IMR-90 (cell line): ENCODE results near the gene BOD1. TPM values are rescaled to one million over a fixed set of nuclear protein-coding genes. Genes with fewer than 3 reads are reported as not detected.

ENCODE experiments used
- ATAC-seq: fragments of 200-7000 bp; cut with Tn5 transposase; 2 replicates; pipeline ENCODE4 v1.9.1; 2020; ENCODE audit warnings: low read depth, mild to moderate bottlenecking, moderate library complexity
- BruUV-seq: library from RNA; stranded (reverse); fragments of 400-500 nt; replicated peaks from 2 replicates; lab custom pipeline; 2021; lab: Mats Ljungman, UMichigan
- CTCF ChIA-PET: fragments of 300-600 bp; formaldehyde crosslinking; extraction: SDS; loops from one replicate; lab custom pipeline; 2021; ENCODE audit warnings: antibody characterized with exemption; lab: Yijun Ruan, JAX
- POLR2A ChIA-PET: fragments of 300-600 bp; sonication (Branson Sonifier 250); formaldehyde crosslinking; loops from one replicate; lab custom pipeline; 2022; ENCODE audit warnings: antibody characterized with exemption; ENCODE audit not compliant: unreplicated experiment; lab: Charles Lee
- DNase-seq: peaks from one replicate; pipeline ENCODE4 v3.0.0; 2013
- H2AFZ ChIP-seq: replicated peaks from 2 replicates; pipeline ENCODE3; 2013; ENCODE audit warnings: low read length, mild to moderate bottlenecking; ENCODE audit not compliant: poor library complexity
- H2AK5ac ChIP-seq: 2 replicates; pipeline ENCODE4 v1.6.1; 2013; ENCODE audit warnings: low read depth, low read length, inconsistent platforms
- H2AK9ac ChIP-seq: replicated peaks from 2 replicates; pipeline ENCODE3; 2013; ENCODE audit warnings: mild to moderate bottlenecking, low read depth, low read length, moderate library complexity; ENCODE audit not compliant: poor library complexity
- H2BK120ac ChIP-seq: 2 replicates; pipeline ENCODE4 v1.6.1; 2013; ENCODE audit warnings: low read depth, low read length, inconsistent platforms
- H2BK15ac ChIP-seq: 3 replicates; pipeline ENCODE4 v1.6.1; 2013; ENCODE audit warnings: low read depth, low read length, inconsistent platforms
- H2BK20ac ChIP-seq: 2 replicates; pipeline ENCODE4 v1.6.1; 2013; ENCODE audit warnings: low read depth, mild to moderate bottlenecking, inconsistent platforms, low read length, moderate library complexity
- H2BK5ac ChIP-seq: 2 replicates; pipeline ENCODE4 v1.6.1; 2013; ENCODE audit warnings: mild to moderate bottlenecking, low read depth, low read length, inconsistent platforms; ENCODE audit not compliant: poor library complexity, severe bottlenecking
- H3K14ac ChIP-seq: replicated peaks from 2 replicates; pipeline ENCODE4 v1.6.1; 2013; ENCODE audit warnings: low read depth, low read length, inconsistent platforms
- H3K18ac ChIP-seq: 2 replicates; pipeline ENCODE4 v1.6.1; 2013; ENCODE audit warnings: low read depth, low read length, control low read depth
- H3K23ac ChIP-seq: 2 replicates; pipeline ENCODE4 v1.6.1; 2013; ENCODE audit warnings: low read depth, low read length, inconsistent platforms
- H3K27ac ChIP-seq: 2 replicates; pipeline ENCODE4 v1.5.1; 2013; ENCODE audit warnings: mild to moderate bottlenecking, control low read depth, low read length; ENCODE audit not compliant: insufficient read depth
- H3K27me3 ChIP-seq: 2 replicates; pipeline ENCODE4 v1.6.1; 2013; ENCODE audit warnings: low read length; ENCODE audit not compliant: control insufficient read depth, insufficient read depth
- H3K36me3 ChIP-seq: 2 replicates; pipeline ENCODE4 v1.6.1; 2013; ENCODE audit warnings: low read length, mixed read lengths; ENCODE audit not compliant: control insufficient read depth, insufficient read depth
- H3K4ac ChIP-seq: 2 replicates; pipeline ENCODE4 v1.6.1; 2013; ENCODE audit warnings: low read depth, low read length, inconsistent platforms
- H3K4me1 ChIP-seq: 2 replicates; pipeline ENCODE4 v1.6.1; 2013; ENCODE audit warnings: low read length, mixed read lengths; ENCODE audit not compliant: control insufficient read depth, insufficient read depth
- H3K4me2 ChIP-seq: 2 replicates; pipeline ENCODE4 v1.6.1; 2013; ENCODE audit warnings: low read depth, mild to moderate bottlenecking, control low read depth, low read length, moderate library complexity
- H3K4me3 ChIP-seq: 2 replicates; pipeline ENCODE4 v1.5.1; 2013; ENCODE audit warnings: low read depth, mild to moderate bottlenecking, control low read depth, low read length, moderate library complexity; ENCODE audit not compliant: insufficient read depth
- H3K56ac ChIP-seq: 2 replicates; pipeline ENCODE4 v1.6.1; 2013; ENCODE audit warnings: low read length, inconsistent platforms; ENCODE audit not compliant: insufficient read depth; ENCODE audit errors: extremely low read depth
- H3K79me1 ChIP-seq, 2 experiments: 2 replicates each; pipeline ENCODE4 v1.6.1; 2013; ENCODE audit warnings: low read length in 2 of 2, inconsistent platforms in 1 of 2, low read depth in 1 of 2
- H3K9ac ChIP-seq: 2 replicates; pipeline ENCODE4 v1.6.1; 2013; ENCODE audit warnings: low read depth, low read length, control low read depth
- H3K9me1 ChIP-seq: 2 replicates; pipeline ENCODE4 v1.6.1; 2013; ENCODE audit warnings: low read length, inconsistent platforms; ENCODE audit not compliant: insufficient read depth
- H3K9me3 ChIP-seq: 2 replicates; pipeline ENCODE4 v1.6.1; 2013; ENCODE audit warnings: low read length; ENCODE audit not compliant: control insufficient read depth, insufficient read depth
- H4K20me1 ChIP-seq: 2 replicates; pipeline ENCODE4 v1.6.1; 2013; ENCODE audit warnings: low read length, inconsistent platforms; ENCODE audit not compliant: insufficient read depth
- H4K5ac ChIP-seq: 2 replicates; pipeline ENCODE4 v1.6.1; 2013; ENCODE audit warnings: mild to moderate bottlenecking, low read depth, low read length, control low read depth
- H4K8ac ChIP-seq, 2 experiments: 2 replicates each; pipeline ENCODE4 v1.6.1; 2013; ENCODE audit warnings: low read depth in 2 of 2, low read length in 2 of 2, control low read depth in 1 of 2, inconsistent platforms in 1 of 2
- H4K91ac ChIP-seq: 2 replicates; pipeline ENCODE4 v1.6.1; 2013; ENCODE audit warnings: low read depth, low read length, inconsistent platforms; ENCODE audit not compliant: insufficient read depth
- CHD1 ChIP-seq: IDR thresholded peaks from 2 replicates; pipeline ENCODE4 v1.6.1; 2012; ENCODE audit warnings: low read depth, low read length, improper control_type of control experiment
- FOS ChIP-seq: fragments of 150-350 bp; IDR thresholded peaks from 2 replicates; pipeline ENCODE4 v1.6.1; 2016; ENCODE audit warnings: low read depth, low read length
- NFE2L2 ChIP-seq: fragments of 150-350 bp; IDR thresholded peaks from 2 replicates; pipeline ENCODE4 v1.6.1; 2016; ENCODE audit warnings: low read depth, mild to moderate bottlenecking, low read length
- RCOR1 ChIP-seq: IDR thresholded peaks from 2 replicates; pipeline ENCODE4 v1.6.1; 2012; ENCODE audit warnings: mild to moderate bottlenecking, low read length, improper control_type of control experiment; ENCODE audit not compliant: insufficient replicate concordance
- WGBS, 2 experiments: methylation state at CpG; one replicate each; pipeline versions ENCODE4 v1.1.5 to v1.1.7; 2013; ENCODE audit warnings: missing lambda C conversion rate in 2 of 2; ENCODE audit not compliant: insufficient read length in 1 of 2; ENCODE audit errors: extremely low coverage in 2 of 2; 5-methylcytosine and 5-hydroxymethylcytosine counted together
- dilution Hi-C: fragments of 300-500 bp; cut with HindIII; formaldehyde crosslinking; loops from one replicate; pipeline ENCODE4 v1.14.3; 2018; ENCODE audit warnings: low sequenced_read_pairs; ENCODE audit not compliant: unreplicated experiment
- in situ Hi-C: fragments of 300-500 bp; cut with MboI; formaldehyde crosslinking; loops from 3 replicates; pipeline ENCODE4 v1.14.3; 2019; ENCODE audit warnings: low sequenced_read_pairs, inconsistent platforms, mixed read lengths
- intact Hi-C: fragments of 100-400 bp; cut with micrococcal nuclease; formaldehyde crosslinking; loops from 2 replicates; pipeline ENCODE4 v1.10.0; 2022
- polyA plus RNA-seq, 3 experiments: library from polyadenylated mRNA; depleted of rRNA; stranded (reverse); fragments of >200 nt; gene quantifications; 2 replicates each; pipeline ENCODE4 v1.2.3, GENCODE V29; 2012; ENCODE audit warnings: low replicate concordance in 1 of 3
- total RNA-seq: library from RNA; depleted of rRNA; stranded (reverse); fragments of >200 nt; gene quantifications from 2 replicates; pipeline ENCODE4 v1.2.3, GENCODE V29; 2012

Gene BOD1
- total and polyA plus RNA-seq, 2 of the 4 experiments (the other 2 are of a cell fraction): 57.9 to 71.7 TPM

- Histone ChIP-seq H4K8ac (no peak overlapping the region), H3K18ac (no peak overlapping the region), H2AK9ac (no peak overlapping the region), H4K20me1 (no peaks in the 10 kb centered on the region), H2BK5ac (no peak overlapping the region), H2BK20ac (no peak overlapping the region), H3K23ac (no peak overlapping the region), H3K14ac (no peak overlapping the region), H3K9ac (no peak overlapping the region), H3K56ac (no peak overlapping the region), H3K4me1 (peaks cover 7% of the 10 kb centered on the region; the same call in 1 of the 2 replicates), H3K27ac (no peak overlapping the region), H2AK5ac (no peak overlapping the region), H4K5ac (no peak overlapping the region), H3K4ac (no peak overlapping the region), H3K36me3 (no peaks in the 10 kb centered on the region), H2BK120ac (no peak overlapping the region), H3K9me1 (no peaks in the 10 kb centered on the region), H3K79me1 (no peaks in the 10 kb centered on the region), H2AFZ (no peak overlapping the region), H3K4me3 (no peak overlapping the region), H2BK15ac (no peak overlapping the region), H4K91ac (no peak overlapping the region), H3K4me2 (no peak overlapping the region), H3K27me3 (peaks cover 4% of the 10 kb centered on the region), H3K9me3 (no peaks in the 10 kb centered on the region)
- DNase-seq (no peak), ATAC-seq (no peak)
- intact Hi-C loops: no loop called here
- WGBS, 2 experiments: no CpG with 5 or more reads among the region's 7 CpGs
- no TSS peak for BruUV-seq
- dilution Hi-C loops: no loop called here
- ChIA-PET POLR2A (no interaction called here), CTCF (no interaction called here)
- in situ Hi-C loops: no loop called here
- TF ChIP-seq RCOR1 (no peak), NFE2L2 (no peak), FOS (no peak), CHD1 (no peak)
Measured at GRCh38 chr5:173648308-173648866, 31.9 kb upstream of the BOD1 start.
